Gastroesophageal sphincter (tissue), 3 donors: ENCODE measurements around the gene NCK2.

ENCODE experiments used
- CTCF ChIP-seq, 4 experiments: fragments of 200-600 bp in 2 of 4; fragments of 450-650 bp in 2 of 4; sonication (generic) in 1 of 4; IDR thresholded peaks; one replicate each; pipeline ENCODE4 v1.5.1; 2017 to 2019; ENCODE audit warnings: antibody characterized with exemption in 4 of 4, mild to moderate bottlenecking in 2 of 4, moderate library complexity in 2 of 4
- EP300 ChIP-seq: sonication (generic); formaldehyde crosslinking; IDR thresholded peaks from one replicate; pipeline ENCODE4 v1.6.1; 2017; ENCODE audit warnings: antibody characterized with exemption, mild to moderate bottlenecking
- POLR2A ChIP-seq, 2 donors: fragments of 450-650 bp; IDR thresholded peaks; one replicate each; pipeline ENCODE4 v1.6.1; 2017; ENCODE audit warnings: antibody characterized with exemption in 2 of 2, mild to moderate bottlenecking in 2 of 2, moderate library complexity in 1 of 2
- POLR2AphosphoS5 ChIP-seq: sonication (generic); formaldehyde crosslinking; IDR thresholded peaks from one replicate; pipeline ENCODE4 v1.6.1; 2017; ENCODE audit warnings: antibody characterized with exemption

GRCh38 chr2:105853354-105854088 lies 108.8 kb downstream of the NCK2 start:
- no peak for TF ChIP-seq CTCF (IDR thresholded peaks at IDR 0.05)
- TF ChIP-seq EP300: no peak
- no peak for TF ChIP-seq POLR2A (IDR thresholded peaks at IDR 0.05)
- no peak for TF ChIP-seq POLR2AphosphoS5
